ENCODE results near the gene FAM83E. TPM values are rescaled to one million over a fixed set of nuclear protein-coding genes. Genes with fewer than 3 reads are reported as not detected.
A peak's percentile ranks its signal among the peaks of the same experiment; 100 is the strongest.

FAM83E gene
- polyA plus RNA-seq, 1 donor from 2014 or later: 0.73 TPM

- no peak for TF ChIP-seq EP300 (conservative IDR thresholded peaks at IDR 0.05; ENCODE audit: poor library complexity, severe bottlenecking)
Observed at GRCh38 chr19:48650974-48651682, 36.3 kb upstream of the FAM83E start (continued).

- no peaks in the 10 kb centered on the region for H3K9me3 ChIP-seq (ENCODE audit: low read length)
- H3K4me2 ChIP-seq (ENCODE audit: low read length): no peak overlapping the region
- H2AFZ ChIP-seq (ENCODE audit: low read depth, low read length): no peak overlapping the region
- no peaks in the 10 kb centered on the region for H3F3A ChIP-seq (ENCODE audit: insufficient read depth, low read length, poor library complexity, severe bottlenecking)
- no peak overlapping the region for H3K4me3 ChIP-seq (ENCODE audit: low read length)
- no peaks in the 10 kb centered on the region for H3K9me2 ChIP-seq (ENCODE audit: insufficient read depth, low read length)
- H3K79me2 ChIP-seq (replicated peaks; ENCODE audit: insufficient read depth, low read length): no peaks in the 10 kb centered on the region
- no peak for TF ChIP-seq EZH2 (IDR thresholded peaks at IDR 0.05; ENCODE audit: borderline replicate concordance, insufficient read depth, low read length, poor library complexity, severe bottlenecking)
- TF ChIP-seq SMC3 (conservative IDR thresholded peaks at IDR 0.05; ENCODE audit: poor library complexity): no peak
- TF ChIP-seq REST (IDR thresholded peaks at IDR 0.05; ENCODE audit: borderline replicate concordance): no peak
- no peak for TF ChIP-seq MXI1 (conservative IDR thresholded peaks at IDR 0.05; ENCODE audit: poor library complexity, severe bottlenecking)
- TF ChIP-seq POLR2AphosphoS5 (IDR thresholded peaks at IDR 0.05): no peak
- TF ChIP-seq RAD21 (conservative IDR thresholded peaks at IDR 0.05): no peak
- no peak for TF ChIP-seq CTCF (IDR thresholded peaks at IDR 0.05; ENCODE audit: poor library complexity, severe bottlenecking)
- no peak for TF ChIP-seq EP300 (conservative IDR thresholded peaks at IDR 0.05; ENCODE audit: poor library complexity, severe bottlenecking)
- no peak for TF ChIP-seq TAF1 (IDR thresholded peaks at IDR 0.05; ENCODE audit: low read depth)
- H4K20me1 ChIP-seq (ENCODE audit: insufficient read depth): no peaks in the 10 kb centered on the region
- no peak overlapping the region for H3K27ac ChIP-seq (ENCODE audit: low read length)
- H3K27me3 ChIP-seq (ENCODE audit: insufficient read depth, low read depth, low read length): no peaks in the 10 kb centered on the region
- H3K9ac ChIP-seq (ENCODE audit: low read length): no peak overlapping the region
- no peaks in the 10 kb centered on the region for H3K36me3 ChIP-seq (ENCODE audit: insufficient read depth, low read length)
Observed at GRCh38 chr19:48648134-48648533, 33.3 kb upstream of the FAM83E start.

GRCh38 chr19:48646722-48647216 is 31.9 kb upstream of the FAM83E start:
- no peaks in the 10 kb centered on the region for H4K20me1 ChIP-seq (ENCODE audit: insufficient read depth)
- H3K4me2 ChIP-seq (ENCODE audit: low read length): no peak overlapping the region
- H3F3A ChIP-seq (ENCODE audit: insufficient read depth, low read length, poor library complexity, severe bottlenecking): no peaks in the 10 kb centered on the region
- H3K9me3 ChIP-seq (ENCODE audit: low read length): no peaks in the 10 kb centered on the region
- no peaks in the 10 kb centered on the region for H3K27me3 ChIP-seq (ENCODE audit: insufficient read depth, low read depth, low read length)
- H3K27ac ChIP-seq (ENCODE audit: low read length): peak overlapping the region; percentile 94
- TF ChIP-seq REST (IDR thresholded peaks at IDR 0.05; ENCODE audit: borderline replicate concordance) (no peak), EP300 (conservative IDR thresholded peaks at IDR 0.05; ENCODE audit: poor library complexity, severe bottlenecking) (no peak), TAF1 (IDR thresholded peaks at IDR 0.05; ENCODE audit: low read depth) (no peak), SMC3 (conservative IDR thresholded peaks at IDR 0.05; ENCODE audit: poor library complexity) (no peak), MXI1 (conservative IDR thresholded peaks at IDR 0.05; ENCODE audit: poor library complexity, severe bottlenecking) (no peak), RAD21 (conservative IDR thresholded peaks at IDR 0.05) (no peak), EZH2 (IDR thresholded peaks at IDR 0.05; ENCODE audit: borderline replicate concordance, insufficient read depth, low read length, poor library complexity, severe bottlenecking) (no peak), POLR2AphosphoS5 (IDR thresholded peaks at IDR 0.05) (no peak)
- no peaks in the 10 kb centered on the region for H3K36me3 ChIP-seq (ENCODE audit: insufficient read depth, low read length)
- peak overlapping the region; percentile 74 for H3K4me3 ChIP-seq (ENCODE audit: low read length)
- H3K9ac ChIP-seq (ENCODE audit: low read length): peak overlapping the region; percentile 91
- H3K9me2 ChIP-seq (ENCODE audit: insufficient read depth, low read length): no peaks in the 10 kb centered on the region
- H3K79me2 ChIP-seq (replicated peaks; ENCODE audit: insufficient read depth, low read length): no peaks in the 10 kb centered on the region
- peak overlapping the region; percentile 37 for H2AFZ ChIP-seq (ENCODE audit: low read depth, low read length)

All from neural cell (in vitro differentiated cells).